Measurements from ENCODE around the gene ARHGAP11A.
"Not testable (repeated sequence)": the region's sequence is repeated elsewhere in the genome, so short reads cannot be mapped to it uniquely, and the experiment has no call there.

Gene ARHGAP11A, protein sequence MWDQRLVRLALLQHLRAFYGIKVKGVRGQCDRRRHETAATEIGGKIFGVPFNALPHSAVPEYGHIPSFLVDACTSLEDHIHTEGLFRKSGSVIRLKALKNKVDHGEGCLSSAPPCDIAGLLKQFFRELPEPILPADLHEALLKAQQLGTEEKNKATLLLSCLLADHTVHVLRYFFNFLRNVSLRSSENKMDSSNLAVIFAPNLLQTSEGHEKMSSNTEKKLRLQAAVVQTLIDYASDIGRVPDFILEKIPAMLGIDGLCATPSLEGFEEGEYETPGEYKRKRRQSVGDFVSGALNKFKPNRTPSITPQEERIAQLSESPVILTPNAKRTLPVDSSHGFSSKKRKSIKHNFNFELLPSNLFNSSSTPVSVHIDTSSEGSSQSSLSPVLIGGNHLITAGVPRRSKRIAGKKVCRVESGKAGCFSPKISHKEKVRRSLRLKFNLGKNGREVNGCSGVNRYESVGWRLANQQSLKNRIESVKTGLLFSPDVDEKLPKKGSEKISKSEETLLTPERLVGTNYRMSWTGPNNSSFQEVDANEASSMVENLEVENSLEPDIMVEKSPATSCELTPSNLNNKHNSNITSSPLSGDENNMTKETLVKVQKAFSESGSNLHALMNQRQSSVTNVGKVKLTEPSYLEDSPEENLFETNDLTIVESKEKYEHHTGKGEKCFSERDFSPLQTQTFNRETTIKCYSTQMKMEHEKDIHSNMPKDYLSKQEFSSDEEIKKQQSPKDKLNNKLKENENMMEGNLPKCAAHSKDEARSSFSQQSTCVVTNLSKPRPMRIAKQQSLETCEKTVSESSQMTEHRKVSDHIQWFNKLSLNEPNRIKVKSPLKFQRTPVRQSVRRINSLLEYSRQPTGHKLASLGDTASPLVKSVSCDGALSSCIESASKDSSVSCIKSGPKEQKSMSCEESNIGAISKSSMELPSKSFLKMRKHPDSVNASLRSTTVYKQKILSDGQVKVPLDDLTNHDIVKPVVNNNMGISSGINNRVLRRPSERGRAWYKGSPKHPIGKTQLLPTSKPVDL

DNA sequence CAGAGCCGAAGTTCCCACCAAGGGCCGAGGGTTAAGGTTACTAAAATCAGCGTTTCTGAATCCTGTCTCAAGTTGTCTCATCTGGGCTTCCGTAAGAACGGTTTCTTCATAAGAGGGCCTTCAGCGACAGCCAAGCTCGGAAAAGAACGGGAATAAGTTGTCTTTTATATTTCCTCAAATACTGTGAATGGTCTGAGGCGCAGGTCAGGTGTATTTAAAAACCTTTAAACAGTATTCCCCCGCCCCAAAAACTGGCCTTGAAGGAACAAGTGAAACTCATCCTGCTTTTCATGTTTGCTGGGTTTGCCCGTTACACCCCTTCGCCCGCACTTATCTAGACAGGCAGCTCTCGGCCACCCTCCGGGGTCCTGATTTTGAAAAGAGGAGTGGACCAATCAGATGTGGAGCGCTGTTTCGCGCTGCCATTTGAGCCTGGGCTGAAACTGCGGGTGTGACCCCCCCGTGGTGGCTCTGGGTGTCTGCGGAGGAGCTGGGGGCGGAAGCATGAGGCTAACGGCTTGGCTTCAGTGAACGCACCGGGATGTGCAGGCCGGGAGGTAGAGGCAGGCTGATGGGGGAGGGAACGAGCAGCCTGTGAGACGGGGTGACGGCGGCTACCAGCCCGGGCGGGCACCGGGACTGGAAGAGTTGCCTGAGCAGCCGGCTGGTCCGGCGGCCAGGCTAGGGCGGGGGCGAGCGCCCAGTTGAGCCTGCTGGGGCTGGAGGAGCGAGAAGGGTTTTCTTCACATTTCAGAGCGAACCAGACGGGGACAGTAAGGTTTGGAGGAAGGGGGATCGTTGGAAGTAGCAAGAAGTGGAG, at the start of gene ARHGAP11A:
Gene ARHGAP11A, plus strand, starts transcription at position 454 of the 820 bp plus-strand sequence. CDS start 708 bp downstream, outside the sequence.
- peak within 1 kb of the TSS; percentile 63 to 68 for H3K4me3 ChIP-seq (replicated peaks in 1 of 2; ENCODE audit: low read depth in 2 of 2, low read length in 2 of 2)
- DNase-seq (ENCODE audit: low read depth in 2 of 2), result peak; percentile 95 to 96

DNA sequence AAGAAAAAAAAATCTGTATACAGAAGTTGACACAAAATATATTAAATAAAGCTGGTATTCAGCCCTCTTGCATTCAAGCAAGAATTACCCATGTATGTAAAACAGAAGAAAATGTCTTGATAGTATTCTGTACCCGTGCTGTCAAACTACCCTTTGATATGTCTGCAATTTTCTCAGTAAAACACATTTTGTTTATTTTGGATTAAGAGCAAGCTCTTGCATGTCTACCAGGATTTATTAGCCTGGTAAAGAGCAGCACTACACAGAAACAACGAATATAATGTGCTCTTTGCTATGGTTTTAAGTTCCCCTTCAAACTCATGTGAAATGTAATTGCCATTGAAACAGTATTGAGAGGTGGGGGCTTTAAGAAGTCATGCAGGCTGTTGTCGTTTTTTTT, 46.3 kb upstream of the ARHGAP11A start:
- not testable (repeated sequence) for H3K4me3 ChIP-seq (replicated peaks in 1 of 2; ENCODE audit: low read depth in 2 of 2, low read length in 2 of 2); DNase-seq (ENCODE audit: low read depth in 2 of 2)

DNA sequence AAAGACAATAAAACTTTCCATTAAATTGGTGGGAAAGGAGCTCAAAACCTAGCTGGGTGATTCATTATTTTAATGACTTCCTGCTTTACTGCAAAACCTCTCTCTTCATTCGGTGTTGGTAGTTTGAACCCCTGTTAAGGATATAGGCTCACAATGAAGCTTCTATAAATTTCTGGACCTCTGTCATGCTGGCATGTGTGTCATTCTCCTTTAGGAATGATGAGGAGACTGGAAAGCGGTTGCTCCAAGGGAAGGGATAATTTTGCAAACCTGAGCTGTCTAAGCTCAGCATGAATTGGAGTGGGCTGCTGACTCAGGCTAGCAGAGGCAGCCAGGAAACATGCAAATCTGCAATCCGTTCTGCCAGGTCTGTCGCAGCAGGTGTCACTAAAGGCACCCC, 36.8 kb upstream of the ARHGAP11A start:
- not testable (repeated sequence) for DNase-seq (ENCODE audit: low read depth in 2 of 2); H3K4me3 ChIP-seq (replicated peaks in 1 of 2; ENCODE audit: low read depth in 2 of 2, low read length in 2 of 2)

DNA sequence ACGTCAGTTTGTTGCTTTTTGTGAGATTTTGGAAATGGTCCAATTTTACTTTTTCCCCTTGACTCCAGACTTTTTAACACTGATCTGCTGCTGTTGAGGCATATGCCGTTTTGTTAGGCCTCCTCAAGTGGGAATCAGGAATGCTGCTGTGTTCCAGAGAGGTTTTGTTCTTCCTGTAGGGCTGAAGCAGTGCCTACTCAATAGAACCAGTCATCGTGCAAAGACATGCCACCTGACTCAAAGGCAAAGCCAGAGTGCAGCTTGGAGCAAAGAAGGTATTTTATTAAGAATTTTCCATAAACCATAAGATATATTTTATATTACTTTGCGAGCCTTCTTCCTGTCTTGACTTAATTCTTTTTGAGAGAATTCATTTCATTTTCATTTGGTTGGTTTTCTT, 29.5 kb upstream of the ARHGAP11A start:
- not testable (repeated sequence) for DNase-seq (ENCODE audit: low read depth in 2 of 2); H3K4me3 ChIP-seq (replicated peaks in 1 of 2; ENCODE audit: low read depth in 2 of 2, low read length in 2 of 2)

GRCh38 chr15:32593151-32593550, 22.2 kb upstream of the ARHGAP11A start, which contains the start of gene GOLGA8N:
Gene GOLGA8N (plus strand): TSS chr15:32593456.
- not testable (repeated sequence) for H3K4me3 ChIP-seq (replicated peaks in 1 of 2; ENCODE audit: low read depth in 2 of 2, low read length in 2 of 2); DNase-seq (ENCODE audit: low read depth in 2 of 2)

- not testable (repeated sequence) for DNase-seq (ENCODE audit: low read depth in 2 of 2); H3K4me3 ChIP-seq (replicated peaks in 1 of 2; ENCODE audit: low read depth in 2 of 2, low read length in 2 of 2)
These were observed 5.8 kb upstream of the ARHGAP11A start for GRCh38 chr15:32609518-32609917.

DNA sequence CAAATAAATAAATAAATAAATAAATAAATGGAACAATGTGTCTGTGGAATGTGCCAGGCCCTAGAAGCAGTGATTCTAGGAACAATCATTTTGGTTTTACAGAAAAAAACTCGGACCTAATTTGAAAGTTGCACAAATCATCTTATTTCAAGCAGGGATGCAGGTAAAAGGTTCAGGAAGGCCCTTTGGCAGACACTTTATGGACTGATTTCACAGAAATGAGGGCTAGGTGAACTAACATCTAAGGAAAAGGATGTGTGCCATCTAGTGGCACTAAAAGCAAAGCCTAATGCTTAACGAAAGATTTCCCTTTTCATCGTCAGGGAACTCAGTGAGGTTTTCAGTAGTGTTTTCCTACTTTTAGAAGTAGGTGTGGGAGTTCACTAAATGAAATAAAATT, 4.6 kb upstream of the ARHGAP11A start:
- DNase-seq (ENCODE audit: low read depth in 2 of 2), result peak; percentile 65 to 73
- H3K4me3 ChIP-seq (replicated peaks in 1 of 2; ENCODE audit: low read depth in 2 of 2, low read length in 2 of 2), result not testable (repeated sequence)

- peak overlapping the region; percentile 63 to 68 for H3K4me3 ChIP-seq (replicated peaks in 1 of 2; ENCODE audit: low read depth in 2 of 2, low read length in 2 of 2)
- DNase-seq (ENCODE audit: low read depth in 2 of 2), result not testable (repeated sequence)
These were observed 623 bp upstream of the ARHGAP11A start for GRCh38 chr15:32614712-32615050.

DNA sequence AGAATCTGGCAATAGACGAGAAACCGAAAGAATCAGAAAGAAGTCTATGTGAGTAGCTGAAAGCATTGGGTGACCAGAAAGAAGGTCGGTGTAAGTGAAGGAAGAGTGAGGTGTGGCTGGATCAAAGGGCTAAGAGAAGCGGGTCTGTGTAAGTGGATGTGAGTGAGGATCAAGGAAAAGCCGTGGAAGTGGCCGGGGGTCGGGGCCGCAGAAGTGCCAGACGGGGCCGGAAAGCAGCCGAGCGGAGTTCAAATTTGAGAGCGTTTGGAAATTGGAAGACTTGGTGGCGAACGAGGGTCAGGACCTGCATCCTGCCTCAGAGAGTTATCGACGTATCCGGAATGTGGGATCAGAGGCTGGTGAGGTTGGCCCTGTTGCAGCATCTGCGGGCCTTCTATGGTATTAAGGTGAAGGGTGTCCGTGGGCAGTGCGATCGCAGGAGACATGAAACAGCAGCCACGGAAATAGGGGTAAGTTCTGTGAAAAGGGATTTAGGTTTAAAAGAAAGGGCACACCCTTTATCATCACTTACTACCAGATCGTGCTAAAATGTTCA, 645 bp downstream of the ARHGAP11A start:
- peak in 1 of 2 donors; percentile 23 for DNase-seq (ENCODE audit: low read depth in 2 of 2)
- H3K4me3 ChIP-seq (replicated peaks in 1 of 2; ENCODE audit: low read depth in 2 of 2, low read length in 2 of 2), result peak overlapping the region; percentile 63 to 68

DNA sequence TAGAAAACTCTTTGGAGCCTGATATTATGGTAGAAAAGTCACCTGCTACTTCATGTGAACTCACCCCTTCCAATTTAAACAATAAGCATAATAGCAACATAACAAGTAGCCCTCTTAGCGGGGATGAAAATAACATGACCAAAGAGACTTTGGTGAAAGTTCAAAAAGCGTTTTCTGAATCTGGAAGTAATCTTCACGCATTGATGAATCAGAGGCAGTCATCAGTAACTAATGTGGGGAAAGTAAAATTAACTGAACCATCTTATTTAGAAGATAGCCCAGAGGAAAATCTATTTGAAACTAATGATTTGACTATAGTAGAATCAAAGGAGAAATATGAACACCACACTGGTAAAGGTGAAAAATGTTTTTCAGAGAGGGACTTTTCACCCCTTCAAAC, 21.1 kb downstream of the ARHGAP11A start:
- H3K4me3 ChIP-seq (replicated peaks in 1 of 2; ENCODE audit: low read depth in 2 of 2, low read length in 2 of 2), result no peak overlapping the region
- TF ChIP-seq CTCF (IDR thresholded peaks at IDR 0.05; ENCODE audit: low read depth, low read length), result no peak
- no peak for DNase-seq (ENCODE audit: low read depth in 2 of 2)

DNA sequence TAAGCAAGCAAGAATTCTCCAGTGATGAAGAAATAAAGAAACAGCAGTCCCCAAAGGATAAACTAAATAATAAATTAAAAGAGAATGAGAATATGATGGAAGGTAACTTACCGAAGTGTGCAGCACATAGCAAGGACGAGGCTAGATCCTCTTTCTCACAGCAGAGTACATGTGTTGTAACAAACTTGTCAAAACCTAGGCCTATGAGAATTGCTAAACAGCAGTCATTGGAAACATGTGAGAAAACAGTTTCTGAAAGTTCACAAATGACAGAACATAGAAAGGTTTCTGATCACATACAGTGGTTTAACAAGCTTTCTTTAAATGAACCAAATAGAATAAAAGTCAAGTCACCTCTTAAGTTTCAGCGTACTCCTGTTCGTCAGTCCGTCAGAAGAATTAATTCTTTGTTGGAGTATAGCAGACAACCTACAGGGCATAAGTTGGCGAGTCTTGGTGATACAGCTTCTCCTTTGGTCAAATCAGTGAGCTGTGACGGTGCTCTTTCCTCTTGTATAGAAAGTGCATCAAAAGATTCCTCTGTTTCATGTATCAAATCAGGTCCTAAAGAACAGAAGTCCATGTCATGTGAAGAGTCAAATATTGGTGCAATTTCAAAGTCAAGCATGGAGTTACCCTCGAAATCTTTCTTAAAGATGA, 21.7 kb downstream of the ARHGAP11A start:
- DNase-seq (ENCODE audit: low read depth in 2 of 2), result no peak
- TF ChIP-seq CTCF (IDR thresholded peaks at IDR 0.05; ENCODE audit: low read depth, low read length), result no peak

More for the DNA sequence above, 21.7 kb downstream of the ARHGAP11A start:
- no peak overlapping the region for H3K4me3 ChIP-seq (replicated peaks in 1 of 2; ENCODE audit: low read depth in 2 of 2, low read length in 2 of 2)
